ENCODE measurements around the gene LCN15.
"Not testable (repeated sequence)": the region's sequence is repeated elsewhere in the genome, so short reads cannot be mapped to it uniquely, and the experiment has no call there.

LCN15 gene

DNA sequence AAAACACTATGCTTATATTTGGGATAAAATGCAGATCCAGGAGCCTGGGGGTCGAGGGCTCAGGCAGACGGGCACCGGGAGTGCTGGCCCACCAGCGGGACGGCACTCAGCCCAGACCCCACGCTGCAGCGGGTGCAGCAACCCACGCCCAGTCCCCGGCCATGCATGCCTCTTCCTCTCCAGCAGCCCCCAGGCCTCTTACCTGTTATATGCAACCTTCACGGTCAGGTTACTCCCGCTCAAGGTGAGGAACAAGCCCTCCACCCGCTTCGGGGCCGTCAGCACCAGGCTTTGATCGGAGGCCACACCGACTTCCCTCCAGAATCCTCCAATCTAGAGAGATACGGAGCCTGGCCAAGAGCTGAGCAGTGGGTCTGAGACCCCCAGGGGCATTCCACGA is 7.5 kb downstream of the LCN15 start:
- Mint-ChIP-seq H3K4me1 (ENCODE audit: low read depth) (peaks cover 4% of the 10 kb centered on the region), H3K9me3 (peaks cover 10% of the 10 kb centered on the region), H3K36me3 (ENCODE audit: low read depth) (peaks cover 5% of the 10 kb centered on the region), H3K4me3 (no peak overlapping the region), H3K27ac (no peak overlapping the region), H3K27me3 (peaks cover 11% of the 10 kb centered on the region)

DNA sequence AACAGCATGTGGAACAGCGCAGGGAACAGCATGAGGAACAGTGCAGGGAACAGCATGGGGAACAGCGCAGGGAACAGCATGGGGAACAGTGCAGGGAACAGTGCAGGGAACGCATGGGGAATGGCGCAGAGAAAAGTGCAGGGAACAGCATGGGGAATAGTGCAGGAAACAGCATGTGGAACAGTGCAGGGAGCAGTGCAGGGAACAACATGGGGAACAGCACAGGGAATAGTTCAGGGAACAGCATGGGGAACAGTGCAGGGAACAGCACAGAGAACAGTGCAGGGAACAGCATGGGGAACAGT is 8.2 kb downstream of the LCN15 start:
- H3K9me3 Mint-ChIP-seq: peaks cover 15% of the 10 kb centered on the region
- H3K27ac Mint-ChIP-seq: no peak overlapping the region
- no peak overlapping the region for H3K4me3 Mint-ChIP-seq
- H3K27me3 Mint-ChIP-seq: peaks cover 15% of the 10 kb centered on the region
- peaks cover 11% of the 10 kb centered on the region for H3K36me3 Mint-ChIP-seq (ENCODE audit: low read depth)
- peaks cover 4% of the 10 kb centered on the region for H3K4me1 Mint-ChIP-seq (ENCODE audit: low read depth)

DNA sequence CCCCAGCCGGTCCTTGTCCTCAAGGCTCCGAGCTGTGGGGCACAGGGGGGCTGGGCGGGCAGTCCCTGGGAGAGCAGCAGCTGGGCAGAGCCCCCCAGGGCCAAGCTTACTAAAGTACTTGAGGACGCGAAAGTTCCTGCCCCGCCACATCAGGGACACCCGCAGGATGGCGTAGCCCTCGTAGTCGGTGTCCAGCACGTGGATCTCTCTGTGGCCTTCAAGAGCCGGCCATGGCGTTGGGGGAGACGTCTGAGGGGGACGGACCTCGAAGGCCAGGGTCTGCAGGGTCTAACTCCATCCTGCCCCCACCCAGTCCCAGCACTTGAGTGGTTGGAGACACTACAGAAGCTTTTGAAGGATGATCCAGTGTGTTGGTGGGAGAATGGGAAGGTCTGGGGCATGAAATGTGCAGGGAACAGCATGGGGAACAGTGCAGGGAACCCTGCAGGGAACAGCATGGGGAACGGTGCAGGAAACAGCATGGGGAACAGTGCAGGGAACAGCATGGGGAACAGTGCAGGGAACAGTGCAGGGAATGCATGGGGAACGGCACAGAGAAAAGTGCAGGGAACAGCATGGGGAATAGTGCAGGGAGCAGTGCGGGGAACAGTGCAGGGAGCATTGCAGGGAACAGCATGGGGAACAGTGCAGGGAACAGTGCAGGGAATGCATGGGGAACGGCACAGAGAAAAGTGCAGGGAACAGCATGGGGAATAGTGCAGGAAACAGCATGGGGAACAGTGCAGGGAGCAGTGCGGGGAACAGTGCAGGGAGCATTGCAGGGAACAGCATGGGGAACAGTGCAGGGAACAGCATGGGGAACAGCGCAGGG is 8.8 kb downstream of the LCN15 start:
- H3K4me3 Mint-ChIP-seq; H3K4me1 Mint-ChIP-seq (ENCODE audit: low read depth); H3K27ac Mint-ChIP-seq: not testable (repeated sequence)
- Mint-ChIP-seq H3K27me3 (peaks cover 15% of the 10 kb centered on the region), H3K36me3 (ENCODE audit: low read depth) (peaks cover 11% of the 10 kb centered on the region), H3K9me3 (peaks cover 15% of the 10 kb centered on the region)

DNA sequence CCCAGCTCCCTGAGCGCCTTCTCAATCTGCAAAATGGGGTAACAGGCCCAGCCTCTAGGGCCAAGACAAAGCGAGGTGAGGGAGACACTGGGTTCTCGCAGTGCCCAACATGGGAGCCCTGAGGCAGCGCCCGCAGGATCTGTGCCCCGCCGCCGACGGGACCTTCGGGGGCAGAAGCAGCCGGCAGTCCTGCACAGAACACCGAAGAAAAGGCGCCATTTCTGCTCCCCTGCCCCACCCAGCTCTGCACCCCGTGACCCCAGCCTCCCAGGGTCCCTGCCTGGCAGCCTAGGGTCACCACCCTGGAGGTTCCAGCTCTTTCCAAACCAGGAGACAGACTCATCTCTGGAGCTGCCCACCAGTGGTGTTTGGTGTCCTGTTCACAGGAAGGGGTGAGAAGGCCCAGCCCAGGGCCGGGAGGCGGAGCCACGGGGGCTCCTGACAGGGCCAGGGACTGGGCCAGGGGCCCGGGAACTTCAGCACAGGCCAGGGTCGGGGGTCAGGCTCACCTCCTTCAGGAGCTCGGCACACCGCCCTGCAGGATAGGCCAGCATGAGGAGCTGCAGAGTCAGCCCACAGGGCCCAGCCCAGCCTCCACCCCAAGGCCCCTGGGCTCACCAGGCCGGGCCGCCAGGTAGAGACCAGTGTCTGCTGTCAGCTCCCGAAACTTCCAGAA is 9.6 kb downstream of the LCN15 start:
- peaks cover 15% of the 10 kb centered on the region for H3K27me3 Mint-ChIP-seq
- H3K4me1 Mint-ChIP-seq (ENCODE audit: low read depth): peaks cover 11% of the 10 kb centered on the region
- H3K9me3 Mint-ChIP-seq: peaks cover 15% of the 10 kb centered on the region
- no peak overlapping the region for H3K4me3 Mint-ChIP-seq
- H3K36me3 Mint-ChIP-seq (ENCODE audit: low read depth): peaks cover 11% of the 10 kb centered on the region
- H3K27ac Mint-ChIP-seq: no peak overlapping the region

DNA sequence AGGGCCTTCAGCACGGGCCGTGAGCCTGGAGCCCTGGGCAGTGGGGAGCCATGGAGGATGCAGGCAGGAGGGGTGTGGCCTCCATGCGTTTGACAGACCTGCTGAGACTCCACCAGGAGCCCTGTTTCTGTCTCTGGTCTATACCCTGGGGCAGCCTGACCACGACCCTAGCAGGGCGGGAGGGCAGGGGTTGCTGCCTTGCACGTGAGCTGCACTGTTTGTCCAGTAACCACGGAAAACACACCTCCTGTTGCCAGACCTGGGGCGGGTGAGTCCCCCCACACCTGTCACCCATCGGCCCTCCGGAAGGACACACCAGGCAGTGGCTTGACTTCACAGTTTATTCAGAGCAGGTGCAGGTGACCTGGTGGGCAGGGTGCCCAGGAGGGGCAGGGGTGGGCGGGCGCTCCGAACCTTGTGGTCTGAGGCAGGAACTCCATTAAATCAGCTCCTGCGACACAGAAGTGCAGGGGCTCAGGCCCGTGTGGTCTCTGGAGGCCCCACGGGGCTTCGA is 10.2 kb downstream of the LCN15 start:
- Mint-ChIP-seq H3K27ac (no peak overlapping the region), H3K36me3 (ENCODE audit: low read depth) (peaks cover 11% of the 10 kb centered on the region), H3K27me3 (peaks cover 15% of the 10 kb centered on the region), H3K4me3 (no peak overlapping the region), H3K9me3 (peaks cover 15% of the 10 kb centered on the region), H3K4me1 (ENCODE audit: low read depth) (peaks cover 17% of the 10 kb centered on the region)

DNA sequence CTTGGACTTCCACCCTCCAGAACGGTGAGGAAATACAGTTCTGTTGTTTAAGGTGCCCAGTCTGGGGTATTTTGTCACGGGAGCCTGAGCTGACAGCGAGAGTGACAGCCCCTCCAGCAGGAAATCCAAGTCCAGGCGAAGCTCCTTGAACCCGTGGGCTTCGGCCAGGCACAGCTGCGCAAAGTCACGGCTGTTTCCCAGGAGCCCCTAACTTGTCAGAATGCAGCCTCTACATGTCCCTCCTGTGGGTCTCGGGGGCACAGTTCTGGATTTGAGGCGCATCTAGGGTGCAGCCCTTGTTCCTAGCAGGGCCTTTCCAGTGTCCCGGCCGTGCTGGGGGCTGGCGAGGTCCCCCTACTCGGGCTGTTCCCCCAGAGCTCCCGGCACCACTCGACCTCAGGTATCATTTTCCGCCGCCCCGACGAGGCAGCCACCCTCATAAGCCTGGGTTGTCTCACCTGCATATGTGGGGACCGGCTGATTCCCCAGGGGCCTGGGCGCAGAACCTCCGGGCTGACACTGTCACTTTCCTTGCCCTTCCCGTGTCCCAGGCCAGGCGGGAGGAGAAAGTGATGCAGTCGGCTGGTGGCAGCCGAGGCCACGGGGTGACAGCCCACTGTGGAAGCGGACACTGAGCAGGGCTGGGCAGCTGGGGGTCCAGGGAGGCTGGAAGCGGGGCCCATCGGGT is 10.8 kb downstream of the LCN15 start:
- peaks cover 15% of the 10 kb centered on the region for H3K27me3 Mint-ChIP-seq
- no peak overlapping the region for H3K4me3 Mint-ChIP-seq

DNA sequence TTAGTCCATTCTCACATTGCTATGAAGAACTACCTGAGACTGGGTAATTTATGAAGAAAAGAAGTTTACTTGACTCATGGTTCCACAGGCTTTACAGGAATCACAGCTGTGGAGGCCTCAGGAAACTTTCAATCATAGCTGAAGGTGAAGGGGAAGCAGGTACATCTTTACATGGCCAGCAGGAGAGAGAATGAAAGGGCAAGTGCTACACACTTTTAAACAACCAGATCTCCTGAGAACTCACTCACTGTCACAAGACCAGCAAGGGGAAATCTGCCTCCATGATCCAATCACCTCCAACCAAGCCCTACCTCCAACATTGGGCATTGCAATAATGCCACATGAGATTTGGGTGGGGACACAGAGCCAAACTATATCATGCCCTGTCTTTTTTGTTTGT is 12.5 kb downstream of the LCN15 start:
- Mint-ChIP-seq H3K4me3 (no peak overlapping the region), H3K9me3 (peaks cover 15% of the 10 kb centered on the region), H3K4me1 (ENCODE audit: low read depth) (peaks cover 22% of the 10 kb centered on the region), H3K27me3 (peaks cover 15% of the 10 kb centered on the region), H3K27ac (no peak overlapping the region), H3K36me3 (ENCODE audit: low read depth) (peaks cover 11% of the 10 kb centered on the region)

More for the DNA sequence above, 10.8 kb downstream of the LCN15 start:
- Mint-ChIP-seq H3K36me3 (ENCODE audit: low read depth) (peaks cover 11% of the 10 kb centered on the region), H3K27ac (no peak overlapping the region), H3K9me3 (peaks cover 15% of the 10 kb centered on the region), H3K4me1 (ENCODE audit: low read depth) (peaks cover 17% of the 10 kb centered on the region)

DNA sequence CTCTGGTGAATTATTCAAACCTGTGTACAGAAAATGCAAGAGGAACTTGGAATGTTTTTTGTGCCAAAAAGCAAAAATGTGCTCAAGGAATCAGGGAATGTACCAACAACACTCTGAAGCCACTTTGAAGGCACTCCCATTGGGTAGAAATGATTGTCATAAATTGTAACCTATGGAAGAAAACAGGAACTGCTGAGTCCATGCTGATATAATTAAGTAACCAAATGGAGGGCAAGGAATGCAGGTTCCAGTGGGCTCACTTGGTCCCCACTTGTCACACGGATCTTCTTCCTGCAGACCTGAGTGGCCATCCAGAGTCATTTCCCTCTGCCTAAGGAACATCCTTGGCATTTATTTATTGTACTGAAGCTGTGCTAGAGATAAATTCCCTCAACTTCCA is 13.1 kb downstream of the LCN15 start:
- Mint-ChIP-seq H3K9me3 (peaks cover 15% of the 10 kb centered on the region), H3K27me3 (peaks cover 15% of the 10 kb centered on the region), H3K27ac (no peak overlapping the region), H3K4me3 (no peak overlapping the region), H3K36me3 (ENCODE audit: low read depth) (peaks cover 11% of the 10 kb centered on the region), H3K4me1 (ENCODE audit: low read depth) (peaks cover 22% of the 10 kb centered on the region)

DNA sequence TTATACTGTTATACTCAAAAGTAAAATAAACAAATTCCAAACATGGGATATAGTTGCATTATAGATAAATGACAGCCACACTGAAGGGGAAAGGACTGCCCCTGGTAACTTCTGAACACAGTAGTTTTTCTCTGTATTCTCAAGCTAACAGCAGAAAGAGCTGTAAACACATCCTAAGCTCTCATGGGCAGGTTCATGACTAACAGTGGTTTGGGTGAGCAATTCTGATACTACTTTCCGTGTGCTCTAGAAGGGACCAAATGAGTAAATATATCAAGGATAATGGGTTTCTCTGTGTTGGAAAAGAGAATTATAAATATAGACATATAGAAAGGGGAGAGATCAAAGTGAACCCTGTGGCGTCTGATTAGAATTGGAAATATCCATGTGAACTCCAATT is 13.8 kb downstream of the LCN15 start:
- peaks cover 11% of the 10 kb centered on the region for H3K36me3 Mint-ChIP-seq (ENCODE audit: low read depth)
- H3K9me3 Mint-ChIP-seq: peaks cover 15% of the 10 kb centered on the region
- H3K27me3 Mint-ChIP-seq: peaks cover 12% of the 10 kb centered on the region
- no peak overlapping the region for H3K4me3 Mint-ChIP-seq
- peaks cover 22% of the 10 kb centered on the region for H3K4me1 Mint-ChIP-seq (ENCODE audit: low read depth)
- no peak overlapping the region for H3K27ac Mint-ChIP-seq

DNA sequence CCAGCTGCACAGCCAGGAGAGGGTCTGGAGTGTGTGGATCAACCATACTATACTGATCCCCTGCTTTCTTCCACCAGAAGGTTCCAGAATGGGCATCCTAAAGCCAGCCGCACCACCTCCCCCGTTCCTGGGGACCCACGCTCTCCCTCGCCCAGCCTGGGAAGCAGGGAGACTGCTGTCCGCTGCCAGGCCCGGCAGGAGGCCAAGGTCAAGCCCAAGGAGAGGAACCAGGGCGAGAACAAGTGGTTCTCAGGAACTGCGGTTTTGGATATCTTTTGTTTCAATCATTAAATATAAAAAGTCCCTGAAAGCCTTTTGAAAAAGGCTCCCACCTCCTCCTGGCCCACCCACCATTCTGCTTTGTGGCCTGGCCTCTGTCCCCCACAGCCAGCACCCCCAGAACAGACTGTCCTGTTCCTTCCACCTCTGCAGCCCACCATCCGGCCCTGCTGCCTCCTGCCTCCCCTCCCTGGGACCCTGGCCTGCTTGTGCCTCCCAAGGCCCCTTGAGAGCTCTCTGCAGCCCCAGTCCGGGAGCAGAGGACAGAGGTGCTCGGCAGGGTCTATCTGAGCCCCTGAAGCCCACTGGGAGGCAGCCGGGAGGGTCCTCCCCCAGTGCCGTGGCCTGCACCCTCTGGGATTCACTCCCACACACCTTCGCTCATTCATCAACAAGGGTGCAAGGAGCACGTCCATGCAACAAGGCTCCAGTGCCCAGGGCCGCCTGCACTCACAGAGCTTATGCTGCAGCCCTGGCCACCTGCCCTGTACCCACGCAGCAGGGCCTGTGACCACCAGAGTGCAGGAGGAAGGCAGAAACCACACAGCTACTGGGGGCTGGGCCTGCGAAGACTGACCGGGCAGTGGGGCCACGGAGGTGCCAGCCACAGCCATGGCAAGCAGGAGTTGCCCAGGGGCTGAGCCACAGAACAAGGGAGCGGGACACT is 15.4 kb downstream of the LCN15 start:
- H3K4me3 Mint-ChIP-seq: no peak overlapping the region
- H3K9me3 Mint-ChIP-seq: peaks cover 15% of the 10 kb centered on the region
- H3K36me3 Mint-ChIP-seq (ENCODE audit: low read depth): peaks cover 11% of the 10 kb centered on the region
- H3K4me1 Mint-ChIP-seq (ENCODE audit: low read depth): peaks cover 22% of the 10 kb centered on the region
- no peak overlapping the region for H3K27ac Mint-ChIP-seq
- H3K27me3 Mint-ChIP-seq: peaks cover 12% of the 10 kb centered on the region

DNA sequence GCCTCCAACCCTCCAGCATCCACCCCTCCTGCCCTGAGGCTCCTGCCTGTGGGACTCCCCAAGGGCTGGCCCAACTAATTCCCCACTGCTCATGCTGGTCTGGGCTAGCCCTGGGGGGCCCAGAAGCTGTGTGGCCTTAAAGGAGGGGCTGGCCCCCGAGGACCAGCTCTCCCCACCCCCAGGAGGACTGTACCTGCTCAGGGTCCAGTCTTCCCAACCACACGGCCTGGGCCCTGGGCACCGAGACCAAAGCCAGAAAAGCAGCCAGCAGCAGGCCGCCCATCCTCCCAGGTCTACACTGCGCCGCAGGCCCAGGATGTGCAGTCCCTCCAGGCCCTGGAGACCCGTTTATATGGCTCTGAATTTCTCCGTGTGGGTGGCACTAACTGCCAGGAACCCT is 16.1 kb downstream of the LCN15 start, which contains the start of gene LCN6:
TSS of gene LCN6 (minus strand) at position 325 of the 400 bp plus-strand sequence. CDS start at position 283, 42 bp downstream.
- H3K27me3 Mint-ChIP-seq: peaks cover 12% of the 10 kb centered on the region
- H3K4me3 Mint-ChIP-seq: no peak within 1 kb of the TSS
- peaks cover 22% of the 10 kb centered on the region for H3K4me1 Mint-ChIP-seq (ENCODE audit: low read depth)
- peaks cover 15% of the 10 kb centered on the region for H3K9me3 Mint-ChIP-seq
- peaks cover 11% of the 10 kb centered on the region for H3K36me3 Mint-ChIP-seq (ENCODE audit: low read depth)
- no peak within 1 kb of the TSS for H3K27ac Mint-ChIP-seq

DNA sequence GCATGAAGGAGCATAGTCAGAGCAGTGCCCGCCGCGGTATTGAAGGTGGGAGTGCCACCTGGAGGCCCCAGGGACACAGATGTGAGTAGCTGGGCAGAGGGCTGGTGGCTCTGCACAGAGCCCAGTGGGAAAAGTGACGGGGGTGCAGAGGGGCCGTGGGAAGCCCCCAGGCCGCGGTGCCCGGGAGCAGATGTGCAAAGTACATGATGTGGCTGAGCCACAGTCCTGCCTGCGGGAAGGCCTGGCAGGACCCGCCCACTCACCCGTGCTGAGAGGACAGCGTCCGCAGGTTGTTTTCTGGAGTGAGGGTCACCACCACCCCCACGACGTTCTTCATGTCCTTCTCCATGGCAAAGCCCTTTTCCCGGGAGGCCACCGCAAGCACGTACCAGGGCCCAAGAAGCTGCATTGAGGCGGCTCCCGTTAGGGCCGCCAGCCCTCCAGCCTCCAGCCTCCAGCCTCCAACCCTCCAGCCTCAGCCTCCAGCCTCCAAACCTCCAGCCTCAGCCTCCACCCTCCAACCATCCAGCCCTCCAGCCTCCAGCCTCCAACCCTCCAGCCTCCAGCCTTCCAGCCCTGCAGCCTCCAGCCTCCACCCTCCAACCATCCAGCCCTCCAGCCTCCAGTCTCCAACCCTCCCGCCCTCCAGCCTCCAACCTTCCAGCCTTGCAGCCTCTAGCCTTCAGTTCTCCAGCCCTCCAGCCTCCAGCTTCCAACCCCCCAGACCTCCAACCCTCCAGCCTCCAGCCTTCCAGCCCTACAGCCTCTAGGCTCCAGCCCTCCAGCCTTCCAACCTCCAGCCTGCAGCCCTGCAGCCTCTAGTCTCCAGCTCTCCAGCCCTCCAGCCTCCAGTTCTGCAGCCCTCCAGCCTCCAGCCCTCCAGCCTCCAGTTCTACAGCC is 16.9 kb downstream of the LCN15 start:
- peaks cover 9% of the 10 kb centered on the region for H3K36me3 Mint-ChIP-seq (ENCODE audit: low read depth)
- peaks cover 8% of the 10 kb centered on the region for H3K27me3 Mint-ChIP-seq
- H3K9me3 Mint-ChIP-seq: peaks cover 9% of the 10 kb centered on the region
- H3K4me1 Mint-ChIP-seq (ENCODE audit: low read depth): peaks cover 22% of the 10 kb centered on the region
- no peak overlapping the region for H3K27ac Mint-ChIP-seq
- no peak overlapping the region for H3K4me3 Mint-ChIP-seq

DNA sequence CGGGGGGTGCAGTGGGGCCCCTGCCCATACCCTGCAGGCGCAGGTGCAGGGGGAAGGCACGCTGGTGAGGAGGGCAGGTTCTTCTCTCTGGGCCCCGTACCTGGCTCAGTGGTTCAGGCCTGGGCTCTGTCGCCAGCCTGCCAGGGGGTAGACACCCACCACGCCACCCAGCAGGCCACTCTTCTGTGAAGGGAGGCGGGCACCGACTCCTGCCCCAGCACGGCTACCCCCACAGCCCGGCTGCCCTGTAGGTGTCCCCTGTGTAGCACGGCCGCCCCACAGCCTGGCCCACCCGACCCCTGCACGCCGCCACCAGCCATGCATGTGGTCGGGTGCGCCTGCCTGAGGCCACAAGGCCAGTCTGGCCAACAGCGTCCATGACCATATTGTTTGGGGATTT is 17.7 kb downstream of the LCN15 start:
- Mint-ChIP-seq H3K27ac (no peak overlapping the region), H3K36me3 (ENCODE audit: low read depth) (peaks cover 4% of the 10 kb centered on the region), H3K27me3 (peaks cover 2% of the 10 kb centered on the region), H3K4me3 (no peak overlapping the region), H3K9me3 (peaks cover 3% of the 10 kb centered on the region), H3K4me1 (ENCODE audit: low read depth) (peaks cover 26% of the 10 kb centered on the region)

All from stimulated activated naive CD8-positive, alpha-beta T cell treated with anti-CD3 and anti-CD28 coated beads, Interleukin-15, Interleukin-2, amounts not matched to agents 100 ng/mL and 50 ng/mL, for 24 hours (primary cell).